Naive B cell (primary cell): ENCODE data around the gene PHOSPHO1. TPM values are rescaled to one million over a fixed set of nuclear protein-coding genes. Genes with fewer than 3 reads are reported as not detected.

Experiments used
- ATAC-seq, 2 donors: fragments of 150-1000 bp; cut with Tn5 transposase; 2 replicates each; pipeline ENCODE4 v1.10.0; 2021; ENCODE audit warnings: low read depth in 2 of 2, mild to moderate bottlenecking in 2 of 2, moderate library complexity in 2 of 2
- DNase-seq: peaks from one replicate; pipeline ENCODE4 v3.0.0; 2022
- H3K27ac Mint-ChIP-seq, 6 donors: one replicate each; pipeline ENCODE4 v1.8.0; 2020 to 2022; ENCODE audit warnings: mild to moderate bottlenecking in 6 of 6, mixed read lengths in 6 of 6, moderate library complexity in 5 of 6, inconsistent platforms in 2 of 6
- H3K27me3 Mint-ChIP-seq, 3 donors: one replicate each; pipeline ENCODE4 v1.8.0; 2021 to 2022; ENCODE audit warnings: mixed read lengths in 3 of 3, mild to moderate bottlenecking in 1 of 3
- H3K36me3 Mint-ChIP-seq, 2 donors: one replicate each; pipeline ENCODE4 v1.8.0; 2020 to 2022; ENCODE audit warnings: mixed read lengths in 2 of 2, inconsistent platforms in 1 of 2, mild to moderate bottlenecking in 1 of 2
- H3K4me1 Mint-ChIP-seq, 3 donors: one replicate each; pipeline ENCODE4 v1.8.0; 2020 to 2022; ENCODE audit warnings: mixed read lengths in 3 of 3, inconsistent platforms in 1 of 3, mild to moderate bottlenecking in 1 of 3, moderate library complexity in 1 of 3
- H3K4me3 Mint-ChIP-seq, 8 donors: one replicate each; pipeline ENCODE4 v1.8.0; 2020 to 2022; ENCODE audit warnings: mild to moderate bottlenecking in 8 of 8, mixed read lengths in 8 of 8, moderate library complexity in 8 of 8, inconsistent platforms in 2 of 8
- H3K9me3 Mint-ChIP-seq, 7 donors: one replicate each; pipeline ENCODE4 v1.8.0; 2020 to 2022; ENCODE audit warnings: mixed read lengths in 7 of 7, mild to moderate bottlenecking in 5 of 7, inconsistent platforms in 2 of 7, moderate library complexity in 1 of 7
- polyA plus RNA-seq, 6 donors: library from polyadenylated mRNA; unstranded; fragments of 300-500 nt; fragmentation: Illumina TruSeq; gene quantifications; one replicate each; pipeline ENCODE4 v1.2.3, GENCODE V29; 2021; ENCODE audit warnings: low read depth in 6 of 6

The PHOSPHO1 gene
- polyA plus RNA-seq, 6 donors from 2014 or later: 0.25 to 0.58 (median 0.31) TPM; not detected in 2

DNA sequence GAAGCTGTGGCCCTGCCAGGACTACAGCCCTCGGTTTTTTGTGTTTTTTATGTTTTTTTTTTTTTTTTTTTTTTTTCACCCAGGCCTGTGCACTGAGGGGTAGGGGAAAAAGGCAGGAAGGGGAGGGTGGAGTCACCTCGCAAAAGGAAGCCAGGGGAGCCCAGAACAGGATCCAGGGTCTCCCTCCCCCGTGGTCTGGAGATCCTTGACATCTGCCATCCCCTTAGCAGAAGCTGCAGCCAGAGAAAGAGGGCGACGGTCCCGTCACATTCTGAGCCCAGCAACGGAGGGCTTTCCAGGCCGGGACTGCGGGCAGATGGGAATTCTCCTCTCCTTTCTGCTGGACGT, 29.1 kb upstream of the PHOSPHO1 start:
- Mint-ChIP-seq H3K36me3 (no peaks in the 10 kb centered on the region), H3K9me3 (no peaks in the 10 kb centered on the region), H3K27me3 (peaks cover 9 to 35% (median 12%) of the 10 kb centered on the region in 3 donors), H3K4me3 (peak overlapping the region; percentile 76 to 94 (median 87)), H3K4me1 (peaks cover 6 to 11% (median 8%) of the 10 kb centered on the region in 3 donors), H3K27ac (peak overlapping the region in 1 of 6 donors; percentile 31)
- no peak for DNase-seq
- ATAC-seq: no peak

DNA sequence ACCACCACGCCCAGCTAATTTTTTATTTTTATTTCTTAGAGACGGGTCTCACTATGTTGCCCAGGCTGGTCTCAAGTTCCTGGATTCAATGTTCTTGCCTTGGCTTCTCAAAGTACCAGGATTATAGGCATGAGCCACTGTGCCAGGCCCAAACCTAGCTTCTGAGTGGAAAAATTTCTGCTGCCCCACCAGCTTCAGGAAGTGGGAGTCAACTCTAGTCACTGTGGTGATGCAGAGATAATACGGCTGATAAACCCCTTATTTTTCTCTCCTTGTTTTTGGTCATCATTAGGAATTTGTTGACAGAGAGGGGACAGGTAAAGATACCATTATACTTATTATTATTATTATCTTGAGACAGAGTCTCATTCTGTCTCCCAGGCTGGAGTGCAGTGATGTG, 27.8 kb upstream of the PHOSPHO1 start:
- DNase-seq (no peak), ATAC-seq (no peak)
- H3K36me3 Mint-ChIP-seq: no peaks in the 10 kb centered on the region
- H3K9me3 Mint-ChIP-seq: no peaks in the 10 kb centered on the region
- H3K27ac Mint-ChIP-seq: no peak overlapping the region
- H3K27me3 Mint-ChIP-seq: peaks cover 3 to 29% (median 4%) of the 10 kb centered on the region in 3 donors
- peak overlapping the region in 3 of 8 donors; percentile 25 to 84 (median 76) for H3K4me3 Mint-ChIP-seq
- H3K4me1 Mint-ChIP-seq: peaks cover 6 to 11% (median 8%) of the 10 kb centered on the region in 3 donors

DNA sequence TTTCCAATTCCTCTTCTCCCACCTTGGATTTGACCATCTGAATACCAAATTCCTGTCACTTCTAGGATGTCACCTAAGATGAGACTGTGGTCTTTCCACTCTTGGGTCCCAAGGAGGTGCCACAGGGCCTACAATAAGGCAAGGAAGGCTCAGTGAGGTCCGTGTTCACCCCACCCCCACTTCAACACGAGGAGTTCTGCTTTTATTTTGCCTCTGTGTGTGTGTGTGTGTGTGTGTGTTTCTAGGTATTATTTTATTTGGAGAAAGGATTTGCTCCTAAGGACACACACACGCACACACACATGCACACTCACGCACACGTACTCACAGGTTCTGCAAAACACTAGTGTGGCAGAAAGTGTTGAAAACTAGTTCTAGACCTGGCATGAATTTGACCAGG, 24.5 kb upstream of the PHOSPHO1 start:
- Mint-ChIP-seq H3K9me3 (no peaks in the 10 kb centered on the region), H3K4me1 (peaks cover 0 to 3% (median 0%) of the 10 kb centered on the region in 3 donors), H3K4me3 (no peak overlapping the region), H3K27ac (no peak overlapping the region), H3K27me3 (peaks cover 1 to 6% (median 6%) of the 10 kb centered on the region in 3 donors), H3K36me3 (no peaks in the 10 kb centered on the region)
- ATAC-seq (no peak), DNase-seq (no peak)

DNA sequence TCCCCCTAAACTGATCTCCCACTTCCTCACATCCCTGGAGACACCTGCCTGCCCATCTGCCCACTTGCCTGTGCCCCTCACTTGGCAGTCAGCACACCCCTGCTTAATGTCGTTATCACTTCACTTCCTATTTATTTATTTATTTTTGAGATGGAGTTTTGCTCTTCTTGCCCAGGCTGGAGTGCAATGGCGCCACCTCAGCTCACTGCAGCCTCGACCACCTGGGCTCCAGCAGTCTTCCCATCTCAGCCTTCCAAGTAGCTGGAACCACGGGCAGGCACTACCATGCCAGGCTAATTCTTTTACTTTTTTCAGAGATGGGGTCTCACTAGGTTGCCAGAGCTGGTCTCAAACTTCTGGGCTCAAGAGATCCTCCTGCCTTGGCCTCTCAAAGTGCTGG, 23.5 kb upstream of the PHOSPHO1 start:
- no peak overlapping the region for H3K27ac Mint-ChIP-seq
- peaks cover 4 to 17% (median 14%) of the 10 kb centered on the region in 3 donors for H3K27me3 Mint-ChIP-seq
- ATAC-seq (no peak), DNase-seq (no peak)
- H3K9me3 Mint-ChIP-seq: no peaks in the 10 kb centered on the region
- H3K4me1 Mint-ChIP-seq: no peaks in the 10 kb centered on the region
- H3K4me3 Mint-ChIP-seq: no peak overlapping the region
- no peaks in the 10 kb centered on the region for H3K36me3 Mint-ChIP-seq

DNA sequence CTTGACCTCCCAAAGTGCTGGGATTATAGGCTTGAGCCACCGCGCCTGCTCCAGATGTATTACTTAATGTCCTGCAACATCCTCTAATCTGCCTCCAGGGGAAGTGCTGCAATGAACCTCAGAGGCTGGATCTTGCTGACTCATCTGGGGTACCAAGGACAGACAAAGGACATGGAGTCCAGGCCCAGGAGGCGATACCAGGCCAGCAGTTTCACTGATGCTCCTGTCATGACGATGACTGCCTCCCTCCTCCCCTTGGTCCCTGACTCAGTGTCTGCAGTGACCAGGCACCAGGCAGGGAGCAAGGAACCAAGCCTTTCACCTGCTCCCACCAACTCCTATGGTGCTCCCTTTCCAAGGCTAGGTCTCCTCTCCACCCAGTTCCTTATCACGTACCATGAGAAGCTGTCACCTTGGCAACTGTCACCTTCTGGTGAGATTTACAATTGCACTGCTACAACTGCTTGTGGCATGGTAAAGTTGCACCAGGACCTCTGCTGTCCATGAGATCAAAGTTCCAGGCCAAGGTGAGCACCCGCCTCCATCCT, 21.6 kb upstream of the PHOSPHO1 start:
- no peak for ATAC-seq
- Mint-ChIP-seq H3K27ac (no peak overlapping the region), H3K36me3 (no peaks in the 10 kb centered on the region), H3K27me3 (peaks cover 4 to 31% (median 28%) of the 10 kb centered on the region in 3 donors), H3K4me3 (no peak overlapping the region), H3K4me1 (no peaks in the 10 kb centered on the region), H3K9me3 (no peaks in the 10 kb centered on the region)
- DNase-seq: no peak

DNA sequence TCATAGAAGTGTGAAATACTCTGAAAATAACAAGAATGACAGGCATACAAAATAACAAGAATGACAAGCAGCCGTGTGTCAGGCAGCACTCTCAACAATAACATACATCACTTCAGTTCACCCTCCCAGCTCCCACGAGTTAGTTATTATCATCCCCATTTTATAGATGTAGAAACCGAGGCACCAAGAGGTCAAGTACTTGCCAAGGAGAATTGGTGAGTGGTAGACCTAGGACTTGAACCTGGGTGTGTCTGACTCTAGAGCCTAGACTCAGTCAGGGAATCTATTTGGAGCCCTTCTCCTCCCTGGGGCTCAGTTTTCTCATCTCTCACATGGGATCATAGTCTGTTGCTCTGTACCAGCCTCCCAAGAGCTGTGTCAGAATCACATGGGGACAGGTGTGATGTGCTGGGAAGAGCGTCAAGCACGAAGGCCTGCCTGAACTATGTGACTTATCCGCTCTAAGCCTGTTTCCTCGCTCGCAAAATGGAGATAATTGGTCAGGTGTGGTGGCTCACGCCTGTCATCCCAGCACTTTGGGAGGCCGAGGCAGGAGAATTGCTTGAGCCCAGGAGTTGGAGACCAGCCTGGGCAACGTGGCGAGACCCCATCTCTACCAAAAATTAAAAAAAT, 19.4 kb upstream of the PHOSPHO1 start:
- DNase-seq (no peak), ATAC-seq (no peak)
- H3K4me3 Mint-ChIP-seq: peak overlapping the region in 1 of 8 donors; percentile 47
- no peaks in the 10 kb centered on the region for H3K4me1 Mint-ChIP-seq
- H3K27me3 Mint-ChIP-seq: peaks cover 4 to 42% (median 38%) of the 10 kb centered on the region in 3 donors
- no peaks in the 10 kb centered on the region for H3K36me3 Mint-ChIP-seq
- H3K9me3 Mint-ChIP-seq: no peaks in the 10 kb centered on the region
- H3K27ac Mint-ChIP-seq: peak overlapping the region in 1 of 6 donors; percentile 32

DNA sequence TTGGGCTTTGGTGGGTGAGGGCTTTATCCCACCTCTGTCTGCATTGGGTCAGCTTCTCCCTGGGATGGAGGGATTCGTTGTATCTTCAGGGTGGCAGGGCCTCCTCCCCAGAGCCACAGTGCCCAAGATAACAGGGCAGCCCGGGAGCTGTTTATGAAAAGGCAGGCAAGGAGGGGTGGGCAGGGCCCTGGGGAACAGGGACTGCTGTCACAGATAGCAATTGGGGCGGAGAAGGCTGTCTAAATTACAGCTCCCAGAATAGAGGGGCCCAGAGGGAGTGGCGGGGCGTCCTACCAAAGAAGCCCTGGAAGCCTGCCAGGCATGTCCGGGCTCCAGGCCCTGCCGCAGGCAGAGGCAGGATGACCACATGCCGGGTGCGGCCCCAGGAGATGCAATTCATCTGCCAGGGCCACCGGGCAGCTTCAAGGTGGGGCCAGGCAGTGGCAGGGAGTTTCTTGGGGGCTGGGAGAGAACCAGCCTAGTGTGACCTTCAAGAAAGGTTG, 18.8 kb upstream of the PHOSPHO1 start:
- Mint-ChIP-seq H3K27me3 (peaks cover 4 to 47% (median 41%) of the 10 kb centered on the region in 3 donors), H3K4me3 (no peak overlapping the region), H3K9me3 (no peaks in the 10 kb centered on the region), H3K4me1 (no peaks in the 10 kb centered on the region), H3K36me3 (no peaks in the 10 kb centered on the region), H3K27ac (no peak overlapping the region)
- DNase-seq (no peak), ATAC-seq (no peak)

DNA sequence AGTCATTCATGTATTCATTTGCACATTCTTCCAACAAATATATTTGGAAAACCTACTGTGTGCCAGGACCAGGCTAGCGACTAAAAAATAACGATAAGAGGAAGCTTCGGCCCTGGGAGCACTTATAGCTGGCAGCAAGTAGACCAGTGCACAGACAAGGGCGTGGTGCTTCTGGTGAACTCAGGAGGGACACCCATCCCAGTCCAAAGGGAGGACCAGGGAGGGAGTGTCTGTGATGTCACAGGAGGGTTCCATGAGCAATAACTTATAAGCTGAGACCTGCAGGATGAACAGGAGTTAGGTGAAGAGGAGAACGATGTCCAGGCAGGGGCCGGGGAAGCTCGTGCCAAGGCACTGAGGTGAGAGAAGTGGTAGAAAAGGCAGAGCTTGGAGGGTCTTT, 17.4 kb upstream of the PHOSPHO1 start:
- H3K4me3 Mint-ChIP-seq: no peak overlapping the region
- H3K9me3 Mint-ChIP-seq: no peaks in the 10 kb centered on the region
- no peaks in the 10 kb centered on the region for H3K4me1 Mint-ChIP-seq
- DNase-seq (no peak), ATAC-seq (no peak)
- H3K27me3 Mint-ChIP-seq: peaks cover 4 to 50% (median 43%) of the 10 kb centered on the region in 3 donors
- H3K27ac Mint-ChIP-seq: peak overlapping the region in 1 of 6 donors; percentile 36
- H3K36me3 Mint-ChIP-seq: no peaks in the 10 kb centered on the region

DNA sequence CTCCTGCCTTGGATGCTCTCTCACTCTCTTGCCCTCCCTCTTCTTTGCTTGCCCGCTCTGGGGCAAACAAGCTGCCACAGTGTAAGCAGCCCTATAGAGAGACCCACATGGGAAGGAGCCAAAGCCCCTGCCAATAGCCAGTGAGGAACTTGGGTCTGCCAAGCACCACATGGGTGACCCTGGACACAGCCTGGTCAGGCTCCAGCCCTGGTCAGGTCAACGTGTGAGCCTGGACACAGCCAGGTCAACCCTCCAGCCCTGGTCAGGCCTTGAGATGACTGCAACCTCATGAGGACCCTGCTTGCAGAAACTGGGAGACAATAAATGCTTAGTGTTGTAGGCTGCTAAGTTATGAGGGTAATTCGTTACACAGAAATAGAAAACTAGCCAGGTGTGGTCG, 14.3 kb upstream of the PHOSPHO1 start:
- H3K36me3 Mint-ChIP-seq: no peaks in the 10 kb centered on the region
- DNase-seq: no peak
- no peak overlapping the region for H3K4me3 Mint-ChIP-seq
- H3K4me1 Mint-ChIP-seq: no peaks in the 10 kb centered on the region
- no peaks in the 10 kb centered on the region for H3K9me3 Mint-ChIP-seq
- H3K27ac Mint-ChIP-seq: no peak overlapping the region
- no peak for ATAC-seq
- peaks cover 0 to 56% (median 47%) of the 10 kb centered on the region in 3 donors for H3K27me3 Mint-ChIP-seq

DNA sequence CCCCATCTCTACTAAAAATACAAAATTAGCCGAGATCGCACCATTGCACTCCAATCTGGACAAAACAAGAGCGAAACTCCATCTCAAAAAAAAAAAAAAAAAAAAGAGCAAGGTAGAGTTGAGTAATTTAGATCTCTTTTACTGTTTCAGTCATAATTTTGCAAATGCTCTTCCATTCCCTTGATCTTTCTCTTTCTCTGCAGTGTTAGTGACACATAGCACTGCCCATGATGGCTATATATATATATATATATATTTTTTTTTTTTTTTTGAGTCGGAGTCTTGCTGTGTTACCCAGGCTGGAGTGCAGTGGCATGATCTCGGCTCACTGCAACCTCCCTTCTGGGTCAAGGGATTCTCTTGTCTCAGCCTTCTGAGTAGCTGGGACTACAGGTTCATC, 12.2 kb upstream of the PHOSPHO1 start:
- ATAC-seq (no peak), DNase-seq (no peak)
- H3K9me3 Mint-ChIP-seq: no peaks in the 10 kb centered on the region
- H3K27ac Mint-ChIP-seq: no peak overlapping the region
- H3K4me3 Mint-ChIP-seq: no peak overlapping the region
- H3K36me3 Mint-ChIP-seq: no peaks in the 10 kb centered on the region
- no peaks in the 10 kb centered on the region for H3K4me1 Mint-ChIP-seq
- H3K27me3 Mint-ChIP-seq: peaks cover 0 to 54% (median 42%) of the 10 kb centered on the region in 3 donors

DNA sequence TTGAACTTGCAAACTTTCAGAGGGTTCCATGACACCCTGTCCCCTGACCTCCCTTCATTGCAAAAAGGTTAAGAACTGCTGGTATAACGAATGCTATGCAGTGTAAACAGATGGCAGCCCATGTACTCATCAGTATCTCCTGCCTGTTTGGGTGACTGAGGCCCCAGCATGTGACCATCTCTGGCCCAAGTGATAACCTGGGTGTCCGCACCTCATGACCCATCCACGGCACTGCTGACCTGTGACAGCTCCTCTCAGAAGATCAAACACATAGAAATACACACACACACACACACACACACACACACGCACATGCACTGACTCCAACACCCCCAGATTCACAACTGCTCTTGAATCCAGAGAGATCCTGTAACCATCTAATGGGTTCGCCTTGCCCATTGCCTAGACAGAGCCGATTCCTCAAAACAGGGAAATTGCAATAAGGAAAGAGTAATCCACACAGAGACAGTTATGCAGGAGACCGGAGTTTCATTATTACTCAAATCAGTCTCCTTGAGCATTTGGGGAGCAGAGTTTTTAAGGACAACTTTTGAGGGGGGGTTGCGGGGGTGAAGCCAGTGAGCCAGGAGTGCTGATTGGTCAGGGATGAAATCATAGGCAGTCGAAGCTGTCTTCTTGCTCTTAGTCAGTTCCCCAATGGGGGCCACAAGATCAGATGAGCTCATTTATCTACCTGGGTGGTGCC, 11.3 kb upstream of the PHOSPHO1 start:
- Mint-ChIP-seq H3K4me3 (no peak overlapping the region), H3K27me3 (peaks cover 0 to 49% (median 34%) of the 10 kb centered on the region in 3 donors), H3K36me3 (no peaks in the 10 kb centered on the region), H3K9me3 (no peaks in the 10 kb centered on the region), H3K27ac (no peak overlapping the region), H3K4me1 (no peaks in the 10 kb centered on the region)
- ATAC-seq (no peak), DNase-seq (no peak)

DNA sequence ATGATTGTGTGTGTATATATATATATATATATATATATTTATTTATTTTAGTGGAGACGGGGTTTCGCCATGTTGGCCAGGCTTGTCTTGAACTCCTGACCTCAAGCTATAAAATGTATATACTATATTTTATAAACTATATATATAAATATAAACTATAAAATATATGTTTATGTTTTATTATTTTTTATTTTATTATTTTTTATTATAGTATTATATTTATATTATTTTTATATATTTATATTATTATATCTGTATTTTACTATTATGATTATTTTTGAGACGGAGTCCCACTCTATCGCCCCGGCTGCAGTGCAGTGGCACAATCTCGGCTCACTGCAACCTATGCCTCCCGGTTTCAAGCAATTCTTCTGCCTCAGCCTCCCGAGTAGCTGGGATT, 10.5 kb upstream of the PHOSPHO1 start:
- no peaks in the 10 kb centered on the region for H3K4me1 Mint-ChIP-seq
- ATAC-seq: no peak
- H3K27me3 Mint-ChIP-seq: peaks cover 0 to 45% (median 30%) of the 10 kb centered on the region in 3 donors
- H3K9me3 Mint-ChIP-seq: no peaks in the 10 kb centered on the region
- DNase-seq: no peak
- H3K27ac Mint-ChIP-seq: no peak overlapping the region
- peak overlapping the region in 1 of 8 donors; percentile 47 for H3K4me3 Mint-ChIP-seq
- no peaks in the 10 kb centered on the region for H3K36me3 Mint-ChIP-seq

DNA sequence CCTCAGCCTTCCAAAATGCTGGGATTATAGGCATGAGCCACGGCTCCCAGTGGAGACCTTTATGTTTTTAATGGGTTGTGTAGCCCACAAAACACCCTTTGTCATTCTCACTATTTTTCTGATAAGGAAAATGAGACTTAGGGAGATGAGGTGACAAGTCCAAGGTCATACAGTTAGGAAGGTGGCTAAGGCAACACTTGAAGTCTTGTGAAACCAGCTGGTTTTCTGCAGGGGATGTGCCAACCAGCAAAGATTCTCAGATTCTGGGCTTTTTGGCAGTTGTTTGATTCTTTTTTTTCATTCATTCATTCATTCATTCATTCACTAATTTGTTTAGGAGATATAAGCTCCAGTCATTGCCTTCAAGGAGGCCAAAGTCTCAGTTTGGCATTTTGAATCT, 10.0 kb upstream of the PHOSPHO1 start:
- DNase-seq (no peak), ATAC-seq (no peak)
- H3K4me1 Mint-ChIP-seq: no peaks in the 10 kb centered on the region
- H3K4me3 Mint-ChIP-seq: no peak overlapping the region
- H3K27ac Mint-ChIP-seq: no peak overlapping the region
- peaks cover 0 to 47% (median 30%) of the 10 kb centered on the region in 3 donors for H3K27me3 Mint-ChIP-seq
- no peaks in the 10 kb centered on the region for H3K9me3 Mint-ChIP-seq
- no peaks in the 10 kb centered on the region for H3K36me3 Mint-ChIP-seq

DNA sequence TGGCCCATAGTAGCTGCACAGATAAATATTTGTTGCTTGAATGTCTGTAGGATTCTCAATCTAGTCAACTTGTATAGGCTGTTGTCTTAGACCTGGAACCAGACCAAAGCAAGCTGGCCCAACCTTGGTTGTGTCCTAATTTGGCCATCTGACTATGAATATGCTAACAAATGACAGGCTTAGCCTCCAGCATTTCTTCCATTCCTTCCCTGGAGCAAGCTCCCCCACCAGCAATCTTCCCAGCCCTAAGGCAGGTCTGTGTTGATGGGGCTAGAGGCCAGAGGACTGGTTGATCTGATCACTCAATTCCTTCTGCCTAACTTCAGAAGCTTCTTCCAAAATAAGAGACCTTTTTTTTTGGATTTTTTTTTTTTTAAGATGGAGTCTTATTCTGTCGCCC, 9.4 kb upstream of the PHOSPHO1 start:
- Mint-ChIP-seq H3K27me3 (peaks cover 0 to 51% (median 30%) of the 10 kb centered on the region in 3 donors), H3K27ac (no peak overlapping the region), H3K4me1 (no peaks in the 10 kb centered on the region), H3K36me3 (no peaks in the 10 kb centered on the region), H3K9me3 (no peaks in the 10 kb centered on the region), H3K4me3 (no peak overlapping the region)
- ATAC-seq (no peak), DNase-seq (no peak)
